GM18858 (cell line): ENCODE measurements around the gene PTPRE.

Experiments used
- ATAC-seq: cut with Tn5 transposase; IDR thresholded peaks from one replicate; pipeline ENCODE4 v1.9.1; 2021; ENCODE audit not compliant: unreplicated experiment

The PTPRE gene

GRCh38 chr10:127923646-127924045, 16.7 kb downstream of the PTPRE start:
- ATAC-seq: no peak

GRCh38 chr10:127925471-127926207, 18.7 kb downstream of the PTPRE start:
- no peak for ATAC-seq

DNA sequence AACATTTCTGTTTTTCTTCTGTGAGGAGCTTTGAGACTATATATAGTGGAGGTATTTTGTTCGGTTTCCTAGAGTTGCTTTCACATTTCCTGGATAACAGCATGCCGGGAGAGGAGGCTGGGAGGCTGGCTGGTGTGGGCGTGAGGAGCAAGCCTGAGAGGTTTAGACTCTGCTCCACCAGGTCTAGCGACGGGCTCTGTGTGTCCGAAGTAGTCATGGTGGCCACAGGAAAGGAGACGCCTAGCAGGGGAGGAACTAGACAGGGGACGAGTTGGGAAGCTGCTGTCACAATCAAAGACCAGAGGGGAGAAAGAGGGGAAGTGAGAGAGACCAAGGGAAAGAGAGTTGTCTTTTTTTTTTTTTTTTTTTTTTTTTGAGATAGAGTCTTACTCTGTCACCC, 19.6 kb downstream of the PTPRE start:
- ATAC-seq: no peak

- no peak for ATAC-seq
These were observed 21.3 kb downstream of the PTPRE start for GRCh38 chr10:127928021-127928806.

- ATAC-seq: no peak
These were observed 25.8 kb downstream of the PTPRE start for GRCh38 chr10:127932521-127933270.

- ATAC-seq: no peak
These were observed 26.4 kb downstream of the PTPRE start for GRCh38 chr10:127933271-127933670.

DNA sequence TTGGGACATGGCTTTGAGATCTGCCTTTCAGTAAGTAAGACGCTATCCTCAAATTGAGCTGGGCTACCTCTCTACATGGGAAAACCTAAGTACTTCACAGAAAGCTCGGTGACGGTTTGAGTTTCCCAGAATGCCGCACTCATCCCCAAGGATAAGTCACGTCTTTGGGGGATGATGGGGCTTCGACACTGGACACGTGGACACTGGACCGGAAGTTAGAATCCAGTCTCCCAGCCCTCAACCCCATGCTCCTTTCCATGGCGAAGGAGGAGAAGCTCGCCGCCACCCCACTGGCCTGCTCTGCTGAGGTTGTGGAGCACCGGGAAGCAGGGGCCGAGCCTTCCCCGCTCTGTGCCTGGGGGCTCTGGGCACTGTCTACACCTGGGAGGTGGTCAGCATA, 27.5 kb downstream of the PTPRE start:
- no peak for ATAC-seq

DNA sequence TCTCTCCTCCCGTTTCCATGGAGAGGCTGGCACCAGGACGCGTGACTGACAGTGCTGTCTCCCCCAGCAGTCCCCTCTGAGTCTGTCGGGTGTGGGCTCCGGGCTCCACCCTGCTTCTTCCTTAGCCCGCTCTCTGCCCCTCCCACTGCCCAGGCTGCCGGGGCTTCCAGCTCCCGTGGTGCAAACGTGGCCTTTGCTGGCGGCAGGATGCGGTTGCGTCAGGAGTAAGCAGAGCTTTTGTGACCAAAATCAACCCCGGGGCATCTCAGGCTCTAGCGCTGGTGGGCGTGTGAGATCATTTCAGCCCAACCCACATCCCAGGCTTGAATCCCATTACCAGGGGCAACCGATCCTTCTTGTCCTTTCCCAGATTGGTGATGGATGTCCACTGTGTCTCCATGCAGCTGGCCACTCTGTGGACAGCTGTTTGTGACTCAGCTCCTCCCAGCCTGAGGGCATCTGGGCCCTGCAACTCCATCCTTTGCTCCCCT, 28.2 kb downstream of the PTPRE start:
- no peak for ATAC-seq

DNA sequence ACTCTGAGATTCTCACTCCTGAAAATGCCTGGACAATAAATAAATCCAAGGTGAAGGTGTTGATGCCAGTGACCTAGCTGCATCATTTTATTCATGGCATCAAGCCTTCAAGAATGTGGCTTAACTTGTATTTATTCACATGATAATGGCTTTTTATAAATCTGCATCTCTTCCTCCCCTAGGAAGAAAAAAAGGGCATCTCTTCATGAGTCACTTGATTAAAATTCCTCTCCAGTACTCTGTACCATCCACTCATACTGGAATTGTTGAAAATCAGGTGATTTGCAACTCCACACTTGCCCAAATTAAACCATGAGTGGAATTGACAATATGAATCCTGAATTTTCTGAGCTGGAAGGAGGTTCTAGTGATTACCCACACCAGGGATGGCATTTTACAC, 30.2 kb downstream of the PTPRE start:
- ATAC-seq: no peak

DNA sequence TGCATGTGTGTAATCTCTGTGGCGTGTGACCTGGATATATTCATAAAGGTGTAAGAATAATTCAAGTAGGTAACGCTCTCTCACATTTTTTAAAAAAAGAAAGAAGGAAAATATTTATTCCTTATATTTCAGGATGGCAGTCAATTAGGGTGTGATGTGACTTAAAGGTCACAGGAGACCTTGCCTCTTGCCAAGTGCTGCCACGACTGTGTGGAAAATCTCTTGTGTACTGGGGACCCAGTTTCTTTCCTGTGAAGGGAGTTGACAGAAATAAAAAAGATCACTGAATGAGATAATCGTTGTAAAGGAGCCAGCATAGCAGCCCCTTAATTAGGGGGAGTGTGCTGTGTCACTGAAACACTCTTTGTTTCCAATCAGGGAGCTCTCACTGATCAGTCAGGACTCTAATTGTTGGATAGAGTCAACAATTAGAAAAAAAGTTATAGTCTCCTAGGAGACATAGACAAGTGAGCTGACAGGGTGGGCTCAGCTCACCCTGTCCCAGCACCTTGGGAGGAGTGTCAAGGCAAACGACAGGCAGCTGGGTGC, 31.1 kb downstream of the PTPRE start:
- no peak for ATAC-seq

DNA sequence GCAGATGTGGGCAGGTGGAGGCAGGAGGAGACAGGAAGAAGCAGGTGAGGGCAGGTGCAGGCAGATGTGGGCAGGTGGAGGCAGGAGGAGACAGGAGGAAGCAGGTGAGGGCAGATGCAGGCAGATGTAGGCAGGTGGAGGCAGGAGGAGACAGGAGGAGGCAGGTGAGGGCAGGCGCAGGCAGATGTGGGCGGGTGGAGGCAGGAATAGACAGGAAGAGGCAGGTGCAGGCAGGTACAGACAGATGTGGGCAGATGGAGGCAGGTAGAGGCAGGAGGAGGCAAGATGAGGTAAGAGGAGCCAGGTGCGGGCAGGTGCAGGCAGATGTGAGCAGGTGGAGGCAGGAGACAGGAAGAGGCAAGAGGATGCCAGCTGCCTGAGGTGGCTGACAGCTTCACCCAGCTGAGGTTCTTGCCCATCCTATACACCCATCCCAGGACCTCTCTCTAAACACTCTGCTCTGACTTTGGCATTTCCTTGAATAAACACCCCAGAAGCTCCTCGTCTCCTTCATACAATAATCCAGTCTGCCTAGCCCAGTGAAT, 33.0 kb downstream of the PTPRE start:
- ATAC-seq: no peak

GRCh38 chr10:127940866-127941640, 34.1 kb downstream of the PTPRE start:
- ATAC-seq: no peak

DNA sequence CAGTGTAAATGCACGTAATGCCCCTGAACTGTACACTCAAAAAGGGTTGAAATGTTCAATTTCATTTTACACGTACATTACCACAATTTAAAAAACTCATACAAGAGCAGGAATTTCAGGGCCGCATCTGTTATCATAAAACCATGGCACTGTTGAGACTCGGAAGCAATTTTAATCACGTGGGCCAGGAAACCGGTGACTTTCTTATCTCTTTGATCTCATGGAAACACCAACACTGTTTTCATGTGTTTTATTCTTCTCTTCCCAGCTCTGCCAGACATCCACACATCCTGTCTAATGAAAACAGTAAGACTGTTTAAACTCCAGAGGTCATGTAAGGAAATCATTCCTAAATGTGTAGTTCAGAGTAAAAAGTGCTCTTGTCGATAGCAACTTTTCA, 35.9 kb downstream of the PTPRE start:
- ATAC-seq: no peak

- ATAC-seq: no peak
These were observed 36.5 kb downstream of the PTPRE start for GRCh38 chr10:127943336-127943910.

DNA sequence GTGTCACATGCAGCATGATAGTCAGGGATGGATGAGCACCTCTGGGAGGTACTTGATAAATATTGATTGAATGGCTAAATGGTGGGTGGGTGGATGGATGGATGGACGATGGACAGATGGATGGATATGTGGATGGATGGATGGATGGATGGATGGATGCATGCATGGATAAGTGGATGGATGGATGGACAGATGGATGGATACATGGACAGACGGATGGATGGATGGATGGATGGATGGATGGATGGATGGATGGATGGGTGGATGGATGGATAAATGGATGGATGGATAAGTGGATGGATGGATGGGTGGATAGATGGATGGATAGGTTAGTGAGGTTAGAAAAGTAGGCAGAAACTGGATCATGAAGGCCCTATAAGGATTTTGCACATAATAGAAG, 37.4 kb downstream of the PTPRE start:
- ATAC-seq: no peak

DNA sequence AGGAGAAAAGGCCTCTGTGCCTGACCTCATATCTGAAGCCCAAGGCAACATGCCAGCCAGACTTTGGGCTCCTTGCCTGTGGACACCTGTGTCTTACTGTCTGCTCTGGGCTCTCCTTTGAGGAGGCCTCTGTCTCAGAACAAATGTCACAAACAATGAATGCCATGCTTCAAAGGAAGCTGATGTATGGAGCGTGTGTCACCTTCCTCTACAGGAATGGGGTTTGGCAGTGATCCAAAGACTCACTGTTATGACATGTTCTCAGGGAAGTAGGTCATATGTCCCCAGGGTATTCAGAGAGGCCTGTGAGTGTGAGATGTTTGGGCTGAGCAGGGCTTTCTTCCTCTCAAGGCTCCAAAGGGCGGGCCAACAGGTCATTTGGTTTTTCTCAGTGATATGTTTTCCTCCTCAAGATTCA, 38.4 kb downstream of the PTPRE start:
- ATAC-seq: no peak

GRCh38 chr10:127945948-127946711, 39.2 kb downstream of the PTPRE start:
- no peak for ATAC-seq

- no peak for ATAC-seq
These were observed 40.3 kb downstream of the PTPRE start for GRCh38 chr10:127947211-127947610.

DNA sequence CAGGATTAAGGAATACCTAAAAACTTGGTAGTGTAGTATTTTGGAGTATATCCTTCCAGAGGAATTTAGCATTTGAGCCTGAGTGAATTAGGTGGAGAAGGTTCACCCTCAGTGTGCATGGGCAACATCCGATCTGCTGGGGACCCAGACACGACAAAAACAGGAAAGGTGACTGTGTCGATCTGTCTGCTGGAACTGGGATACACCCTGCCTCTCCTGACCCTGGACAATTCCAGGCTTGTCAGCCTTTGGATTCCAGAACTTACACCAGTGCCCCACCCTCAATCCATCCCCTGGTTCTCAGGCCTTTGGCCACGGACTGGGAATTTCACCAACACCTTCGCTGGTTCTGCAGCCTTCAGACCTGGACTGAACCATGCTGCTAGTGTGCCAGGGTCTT, 41.9 kb downstream of the PTPRE start:
- ATAC-seq: no peak
